Psoas muscle (tissue), 8 donors: ENCODE measurements around the gene IQSEC1. TPM values are rescaled to one million over a fixed set of nuclear protein-coding genes. Genes with fewer than 3 reads are reported as not detected.

Source experiments
- ATAC-seq, 4 donors: fragments of 200-7000 bp; cut with Tn5 transposase; one replicate each; pipeline ENCODE4 v1.9.1; 2020; ENCODE audit warnings: moderate library complexity in 3 of 4, mild to moderate bottlenecking in 2 of 4
- DNase-seq, 2 donors: peaks; one replicate each; pipeline ENCODE4 v3.0.0-alpha.2; 2020
- H3K27ac ChIP-seq: fragments of 200-600 bp; one replicate; pipeline ENCODE4 v1.8.0; 2022
- H3K27me3 ChIP-seq, 3 donors: fragments of 200-600 bp in 1 of 3; one replicate each; pipeline versions ENCODE4 v1.6.1 to v1.8.0; 2013 to 2022; ENCODE audit warnings: low read length in 2 of 3, mild to moderate bottlenecking in 2 of 3, moderate library complexity in 1 of 3; ENCODE audit not compliant: insufficient read depth in 3 of 3
- H3K36me3 ChIP-seq, 2 donors: fragments of 200-600 bp in 1 of 2; one replicate each; pipeline versions ENCODE4 v1.6.1 to v1.8.0; 2013 to 2022; ENCODE audit warnings: low read depth in 1 of 2, mild to moderate bottlenecking in 1 of 2, moderate library complexity in 1 of 2; ENCODE audit not compliant: insufficient read depth in 1 of 2
- H3K4me1 ChIP-seq: fragments of 200-600 bp; one replicate; pipeline ENCODE4 v1.8.0; 2022
- H3K4me3 ChIP-seq: fragments of 200-600 bp; one replicate; pipeline ENCODE4 v1.8.0; 2022; ENCODE audit warnings: mild to moderate bottlenecking
- H3K9me3 ChIP-seq: fragments of 200-600 bp; one replicate; pipeline ENCODE4 v1.8.0; 2022
- WGBS, 3 donors: extraction: QIAGEN DNeasy Blood & Tissue Kit; methylation state at CpG; one replicate each; pipeline versions ENCODE4 v1.1.6 to v1.1.7; 2013; 5-methylcytosine and 5-hydroxymethylcytosine counted together
- intact Hi-C, 2 donors: fragments of 100-400 bp; cut with DNase I; formaldehyde crosslinking; loops; one replicate each; pipeline versions ENCODE4 v1.11.0 to v1.14.2; 2022
- polyA plus RNA-seq, 3 donors: library from polyadenylated mRNA; stranded (reverse); fragments of 200-250 nt; gene quantifications; one replicate each; pipeline ENCODE4 v1.2.3, GENCODE V29; 2013
- total RNA-seq, 4 donors: library from RNA; stranded (reverse); fragmentation: NEBNext Ultra II Directional in 2 of 4; extraction: Animal tissue kit (Norgen Biotek cat#: 25700) in 2 of 4; gene quantifications; one replicate each; pipeline versions ENCODE4 v1.2.1 to v1.2.4, GENCODE V29; 2021 to 2023
- TF ChIP-seq, protein P1 (sequence below): fragments of 200-600 bp; IDR thresholded peaks from one replicate; pipeline ENCODE4 v1.8.0; 2022; ENCODE audit warnings: antibody characterized with exemption
- donor health status: healthy with polysubstance abuse.
- donor health status: DM: no; HTN: no; CAD: no; lungs with moderate emphysema.
- donor health status: Bipolar disorder and iron deficiency.
- donor health status: healthy.
- donor health status: DM: yes; HTN: yes; CAD: no.
- donor health status: DM: no; HTN: no; CAD: no.
- donor health status: DM: no; HTN: no; CAD: no.
- donor health status: DM: yes; HTN: yes; CAD: no.

IQSEC1 gene
- total and polyA plus RNA-seq, 7 donors: 8.6 to 45.4 (median 28.0) TPM

DNA sequence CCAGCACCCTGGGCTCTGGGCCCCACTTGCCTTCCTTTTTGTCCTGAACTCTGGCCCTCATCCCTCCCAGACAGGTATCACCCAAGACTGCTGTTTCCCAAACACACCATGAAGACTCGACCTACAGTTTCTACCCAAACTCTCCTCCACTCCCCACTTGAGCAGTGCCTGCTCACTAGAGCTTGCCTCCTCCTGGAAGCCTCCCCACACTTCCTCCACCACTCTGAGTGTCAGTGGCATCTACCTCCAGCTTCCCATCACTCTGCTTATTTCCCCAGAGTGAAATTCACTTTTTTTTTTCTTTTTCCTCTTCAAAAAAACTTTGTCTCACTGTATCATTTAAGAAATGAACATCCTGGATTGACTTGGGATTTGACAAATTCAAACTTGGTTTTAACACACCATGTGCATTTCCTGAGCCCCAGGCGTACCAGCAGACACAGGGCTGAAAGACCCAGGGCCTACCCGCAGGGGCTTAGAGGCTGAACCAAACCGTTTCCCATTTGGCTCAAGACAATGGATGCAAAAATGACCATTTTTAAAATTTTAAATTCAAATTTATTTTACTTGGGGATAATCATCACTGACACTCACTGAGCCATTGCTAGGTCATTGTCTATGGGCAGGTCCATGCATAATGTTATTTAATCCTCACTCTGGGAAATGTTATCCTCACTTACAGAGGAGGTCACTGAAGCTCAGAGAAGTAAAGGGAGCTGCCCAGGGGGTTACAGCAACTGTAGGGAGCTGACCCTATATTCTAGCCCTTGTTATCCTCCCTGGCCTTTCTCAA lies 62.3 kb downstream of the IQSEC1 start:
- Histone ChIP-seq H3K27ac (no peak overlapping the region), H3K36me3 (no peaks in the 10 kb centered on the region), H3K27me3 (no peaks in the 10 kb centered on the region), H3K4me3 (no peak overlapping the region), H3K9me3 (no peaks in the 10 kb centered on the region), H3K4me1 (peaks cover 8% of the 10 kb centered on the region)
- 79 to 87% (median 84%) methylated on average over 4 of the region's 4 CpGs for WGBS, 3 donors
- ATAC-seq (no peak), DNase-seq (no peak)
- TF ChIP-seq, protein P1, sequence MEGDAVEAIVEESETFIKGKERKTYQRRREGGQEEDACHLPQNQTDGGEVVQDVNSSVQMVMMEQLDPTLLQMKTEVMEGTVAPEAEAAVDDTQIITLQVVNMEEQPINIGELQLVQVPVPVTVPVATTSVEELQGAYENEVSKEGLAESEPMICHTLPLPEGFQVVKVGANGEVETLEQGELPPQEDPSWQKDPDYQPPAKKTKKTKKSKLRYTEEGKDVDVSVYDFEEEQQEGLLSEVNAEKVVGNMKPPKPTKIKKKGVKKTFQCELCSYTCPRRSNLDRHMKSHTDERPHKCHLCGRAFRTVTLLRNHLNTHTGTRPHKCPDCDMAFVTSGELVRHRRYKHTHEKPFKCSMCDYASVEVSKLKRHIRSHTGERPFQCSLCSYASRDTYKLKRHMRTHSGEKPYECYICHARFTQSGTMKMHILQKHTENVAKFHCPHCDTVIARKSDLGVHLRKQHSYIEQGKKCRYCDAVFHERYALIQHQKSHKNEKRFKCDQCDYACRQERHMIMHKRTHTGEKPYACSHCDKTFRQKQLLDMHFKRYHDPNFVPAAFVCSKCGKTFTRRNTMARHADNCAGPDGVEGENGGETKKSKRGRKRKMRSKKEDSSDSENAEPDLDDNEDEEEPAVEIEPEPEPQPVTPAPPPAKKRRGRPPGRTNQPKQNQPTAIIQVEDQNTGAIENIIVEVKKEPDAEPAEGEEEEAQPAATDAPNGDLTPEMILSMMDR: no peak
- intact Hi-C loops: no loop called here

DNA sequence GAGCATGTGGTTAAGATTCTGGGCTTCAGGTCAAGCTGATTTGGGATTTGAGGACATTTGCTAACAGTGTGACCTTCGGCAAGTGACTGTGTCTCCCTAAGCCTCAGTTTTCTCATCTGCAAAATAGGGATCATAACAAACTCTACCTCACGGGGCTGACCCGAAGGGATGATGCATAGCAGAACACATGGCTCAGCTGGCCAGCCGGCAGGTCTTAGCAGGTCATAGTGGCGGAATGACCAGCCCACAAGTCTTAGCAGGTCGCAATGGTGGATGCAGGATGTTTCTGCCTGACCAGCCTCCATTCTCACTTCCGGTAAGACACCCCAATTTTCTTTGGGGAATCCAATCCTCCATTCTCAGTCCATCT lies 63.3 kb downstream of the IQSEC1 start:
- TF ChIP-seq, protein P1: no peak
- Histone ChIP-seq H3K36me3 (no peaks in the 10 kb centered on the region), H3K27me3 (no peaks in the 10 kb centered on the region), H3K9me3 (no peaks in the 10 kb centered on the region), H3K4me1 (peaks cover 8% of the 10 kb centered on the region), H3K4me3 (no peak overlapping the region), H3K27ac (no peak overlapping the region)
- WGBS, 3 donors: 94 to 97% (median 95%) methylated on average over 7 of the region's 7 CpGs
- ATAC-seq (no peak), DNase-seq (no peak)
- intact Hi-C loops: no loop called here

DNA sequence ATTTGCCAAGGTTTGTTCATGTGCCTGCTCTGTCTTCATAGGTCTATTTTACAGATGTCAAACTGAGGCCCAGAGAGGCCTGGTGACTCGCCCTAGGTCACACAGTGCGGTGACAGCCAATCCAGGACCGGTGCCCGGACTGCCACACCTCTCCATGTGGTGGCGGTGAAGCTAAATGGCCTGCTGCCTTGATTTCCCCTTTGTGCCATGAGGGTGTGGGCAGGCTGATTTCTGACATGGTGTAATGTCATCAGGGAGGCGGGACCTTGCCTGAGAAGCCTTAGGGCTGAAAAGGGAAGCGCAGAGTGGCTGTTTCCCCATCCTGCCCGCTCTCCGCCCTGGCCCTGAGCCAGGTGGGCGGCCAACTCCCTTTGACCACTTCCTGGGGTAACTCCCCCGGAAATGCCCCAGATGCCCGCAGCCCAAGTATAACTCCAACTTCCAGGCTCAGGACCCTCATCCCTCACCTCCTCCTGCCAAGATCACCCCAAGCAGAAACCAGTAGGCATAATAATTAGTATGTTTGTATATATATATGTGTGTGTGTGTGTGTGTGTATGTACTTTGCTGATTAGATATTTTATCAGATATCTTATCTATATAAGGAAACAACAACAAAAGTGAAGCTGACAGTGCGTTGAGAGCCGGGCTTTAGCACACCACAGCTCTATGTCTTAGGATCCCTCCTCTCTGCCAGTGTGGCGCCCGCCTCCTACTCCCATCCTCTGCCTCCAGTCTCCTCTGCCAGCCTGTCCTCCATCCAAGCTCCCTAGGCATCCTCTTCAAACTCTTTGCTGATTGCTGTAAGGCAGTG lies 63.9 kb downstream of the IQSEC1 start:
- Histone ChIP-seq H3K4me3 (no peak overlapping the region), H3K27ac (no peak overlapping the region), H3K9me3 (no peaks in the 10 kb centered on the region), H3K36me3 (no peaks in the 10 kb centered on the region), H3K4me1 (peaks cover 8% of the 10 kb centered on the region), H3K27me3 (no peaks in the 10 kb centered on the region)
- TF ChIP-seq, protein P1: no peak
- intact Hi-C loops: no loop called here
- 83 to 89% (median 86%) methylated on average over 16 of the region's 16 CpGs for WGBS, 3 donors
- DNase-seq (peak; percentile 70 to 82), ATAC-seq (peak in 3 of 4 donors; percentile 20 to 43 (median 25))

DNA sequence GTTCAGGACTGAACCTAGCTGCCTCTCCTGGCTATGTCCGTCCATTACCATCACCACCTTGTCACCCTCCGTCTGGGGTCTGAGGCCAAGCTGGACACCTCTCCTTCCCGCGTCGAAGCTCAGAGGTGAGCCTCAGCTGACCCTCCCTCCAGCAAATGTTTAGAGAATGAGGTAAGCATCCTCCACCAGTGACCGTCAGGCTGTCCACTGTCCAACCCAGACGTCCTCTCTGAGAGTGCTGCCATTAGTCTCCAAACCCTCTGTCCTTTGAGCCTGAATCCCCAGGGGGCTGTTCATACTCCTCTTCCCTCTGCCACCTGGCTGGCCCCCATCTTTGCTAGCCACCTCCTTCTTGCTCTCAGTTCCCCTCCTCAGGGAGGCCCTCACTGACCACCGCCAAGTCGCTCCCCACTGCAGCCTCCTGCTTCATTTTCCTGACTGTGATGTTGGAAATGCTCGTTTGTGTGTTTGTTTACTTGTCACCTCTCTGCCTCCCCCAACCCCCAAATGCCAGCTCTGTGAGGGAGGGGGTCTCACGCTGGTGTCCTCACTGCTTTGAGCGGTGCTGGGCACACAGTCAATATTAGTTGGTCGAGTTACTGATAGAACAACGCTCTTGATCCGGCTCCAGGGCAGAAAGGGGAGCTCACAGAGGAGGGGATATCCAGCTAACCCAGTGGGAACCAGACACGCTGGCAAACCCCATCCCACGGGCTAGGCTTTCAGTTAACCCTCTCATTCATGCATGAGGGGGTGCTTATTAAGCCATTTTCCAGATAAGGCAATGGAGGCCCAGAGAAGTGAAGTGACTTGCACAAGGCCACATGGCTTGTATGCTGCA lies 64.9 kb downstream of the IQSEC1 start:
- Histone ChIP-seq H3K36me3 (no peaks in the 10 kb centered on the region), H3K27ac (no peak overlapping the region), H3K4me3 (no peak overlapping the region), H3K27me3 (no peaks in the 10 kb centered on the region), H3K9me3 (no peaks in the 10 kb centered on the region), H3K4me1 (peaks cover 8% of the 10 kb centered on the region)
- DNase-seq: no peak
- intact Hi-C loops: no loop called here
- ATAC-seq: no peak
- 65 to 83% (median 68%) methylated on average over 17 of the region's 17 CpGs for WGBS, 3 donors
- TF ChIP-seq, protein P1: no peak
